ENCODE results near the gene CHERP.
"Not testable (repeated sequence)": the region's sequence is repeated elsewhere in the genome, so short reads cannot be mapped to it uniquely, and the experiment has no call there.

The CHERP gene

GRCh38 chr19:16520074-16520973 lies 21.9 kb downstream of the CHERP start:
- DNase-seq (ENCODE audit: low read depth in 2 of 2) = no peak

- no peak for DNase-seq (ENCODE audit: low read depth in 2 of 2)
Observed at GRCh38 chr19:16519230-16519687, 23.0 kb downstream of the CHERP start.

GRCh38 chr19:16518483-16519229 lies 23.6 kb downstream of the CHERP start:
- no peak for DNase-seq (ENCODE audit: low read depth in 2 of 2)

GRCh38 chr19:16518061-16518460 lies 24.2 kb downstream of the CHERP start:
- no peak for DNase-seq (ENCODE audit: low read depth in 2 of 2)

- DNase-seq (ENCODE audit: low read depth in 2 of 2) = no peak
Observed at GRCh38 chr19:16516923-16517610, 25.2 kb downstream of the CHERP start.

- DNase-seq (ENCODE audit: low read depth in 2 of 2) = no peak
Observed at GRCh38 chr19:16516381-16516780, 25.9 kb downstream of the CHERP start.

- DNase-seq (ENCODE audit: low read depth in 2 of 2) = no peak
Observed at GRCh38 chr19:16514383-16515019, 27.7 kb downstream of the CHERP start.

- DNase-seq (ENCODE audit: low read depth in 2 of 2) = not testable (repeated sequence)
Observed at GRCh38 chr19:16512611-16513010, 29.6 kb downstream of the CHERP start.

GRCh38 chr19:16509141-16510061 lies 32.8 kb downstream of the CHERP start:
- DNase-seq (ENCODE audit: low read depth in 2 of 2) = no peak

GRCh38 chr19:16508546-16508945 lies 33.7 kb downstream of the CHERP start:
- no peak for DNase-seq (ENCODE audit: low read depth in 2 of 2)

GRCh38 chr19:16506961-16507360 lies 35.3 kb downstream of the CHERP start:
- no peak for DNase-seq (ENCODE audit: low read depth in 2 of 2)

GRCh38 chr19:16506161-16506560 lies 36.1 kb downstream of the CHERP start:
- not testable (repeated sequence) for DNase-seq (ENCODE audit: low read depth in 2 of 2)

- DNase-seq (ENCODE audit: low read depth in 2 of 2) = no peak
Observed at GRCh38 chr19:16504271-16504670, 38.0 kb downstream of the CHERP start.

- no peak for DNase-seq (ENCODE audit: low read depth in 2 of 2)
Observed at GRCh38 chr19:16497837-16498236, 44.4 kb downstream of the CHERP start.

- DNase-seq (ENCODE audit: low read depth in 2 of 2) = no peak
Observed at GRCh38 chr19:16497042-16497441, 45.2 kb downstream of the CHERP start.

GRCh38 chr19:16496613-16496983 lies 45.6 kb downstream of the CHERP start:
- DNase-seq (ENCODE audit: low read depth in 2 of 2) = no peak

GRCh38 chr19:16495982-16496612 lies 46.1 kb downstream of the CHERP start, which contains the start of the genes C19orf44 and CALR3:
Gene C19orf44, plus strand, starts transcription at chr19:16496394. Its CDS starts 4,399 bp downstream, at chr19:16500793.
Gene CALR3, minus strand, starts transcription at chr19:16496167. Its CDS starts 38 bp downstream, at chr19:16496129.
- peak; percentile 95 to 97 for DNase-seq (ENCODE audit: low read depth in 2 of 2)

GRCh38 chr19:16486476-16486875 lies 55.8 kb downstream of the CHERP start:
- DNase-seq (ENCODE audit: low read depth in 2 of 2) = not testable (repeated sequence)

GRCh38 chr19:16482745-16483144 lies 59.5 kb downstream of the CHERP start:
- no peak for DNase-seq (ENCODE audit: low read depth in 2 of 2)

GRCh38 chr19:16477311-16477710 lies 64.9 kb downstream of the CHERP start:
- no peak for DNase-seq (ENCODE audit: low read depth in 2 of 2)

Measured in stimulated activated CD8-positive, alpha-beta memory T cell treated with anti-CD3 and anti-CD28 coated beads, Interleukin-7, amount 100 ng/mL, for 4 hours (primary cell).